Measurements from ENCODE around the gene SRSF11. TPM values are rescaled to one million over a fixed set of nuclear protein-coding genes. Genes with fewer than 3 reads are reported as not detected.
A peak's percentile ranks its signal among the peaks of the same experiment; 100 is the strongest.

SRSF11 gene
- total RNA-seq, 1 donor from 2014 or later, result 185 TPM

DNA sequence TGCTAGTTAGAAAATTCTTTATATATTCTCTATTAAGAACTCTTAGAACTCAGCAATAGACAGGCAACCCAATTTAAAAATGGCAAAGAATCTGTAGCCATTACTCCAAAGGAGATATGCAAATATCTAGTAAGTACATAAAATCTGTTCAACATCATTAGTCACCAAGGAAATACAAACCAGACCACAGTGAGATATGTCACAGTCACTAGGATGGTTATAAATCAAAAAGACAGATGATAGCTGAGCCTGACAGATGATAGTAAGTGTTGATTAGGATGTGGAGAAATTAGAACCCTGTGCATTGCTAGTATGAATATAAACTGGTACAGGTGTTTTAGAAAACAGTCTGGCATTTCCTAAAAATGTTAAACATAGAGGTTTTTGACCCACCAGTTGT is 26.6 kb downstream of the SRSF11 start:
- Histone ChIP-seq H3K79me2 (ENCODE audit: insufficient read depth, low read length) (peaks cover 14% of the 10 kb centered on the region), H3K9ac (ENCODE audit: low read length) (no peak overlapping the region), H3K4me3 (ENCODE audit: insufficient read depth, low read depth, low read length) (no peak overlapping the region), H2AFZ (ENCODE audit: low read depth, low read length) (no peak overlapping the region), H3K4me2 (ENCODE audit: low read length) (no peak overlapping the region), H4K20me1 (ENCODE audit: insufficient read depth, low read length) (peaks cover 40% of the 10 kb centered on the region), H3K9me3 (ENCODE audit: insufficient read depth, low read depth, low read length) (no peaks in the 10 kb centered on the region), H3K27ac (ENCODE audit: low read depth, low read length) (no peak overlapping the region), H3K27me3 (ENCODE audit: insufficient read depth, low read length) (no peaks in the 10 kb centered on the region), H3K4me1 (ENCODE audit: insufficient read depth, low read length) (no peaks in the 10 kb centered on the region), H3K36me3 (ENCODE audit: insufficient read depth, low read length) (peaks cover 85% of the 10 kb centered on the region)
- FAIRE-seq (no peak), DNase-seq (ENCODE audit: low read depth) (no peak)
- H3K36me3 Mint-ChIP-seq (ENCODE audit: low read depth, unreplicated experiment), result peaks cover 11% of the 10 kb centered on the region
- H3K27me3 Mint-ChIP-seq (ENCODE audit: low read depth, unreplicated experiment), result no peaks in the 10 kb centered on the region
- no peak for TF ChIP-seq EZH2 (IDR thresholded peaks at IDR 0.05; ENCODE audit: insufficient read depth, low read length)
- TF ChIP-seq, protein P1, sequence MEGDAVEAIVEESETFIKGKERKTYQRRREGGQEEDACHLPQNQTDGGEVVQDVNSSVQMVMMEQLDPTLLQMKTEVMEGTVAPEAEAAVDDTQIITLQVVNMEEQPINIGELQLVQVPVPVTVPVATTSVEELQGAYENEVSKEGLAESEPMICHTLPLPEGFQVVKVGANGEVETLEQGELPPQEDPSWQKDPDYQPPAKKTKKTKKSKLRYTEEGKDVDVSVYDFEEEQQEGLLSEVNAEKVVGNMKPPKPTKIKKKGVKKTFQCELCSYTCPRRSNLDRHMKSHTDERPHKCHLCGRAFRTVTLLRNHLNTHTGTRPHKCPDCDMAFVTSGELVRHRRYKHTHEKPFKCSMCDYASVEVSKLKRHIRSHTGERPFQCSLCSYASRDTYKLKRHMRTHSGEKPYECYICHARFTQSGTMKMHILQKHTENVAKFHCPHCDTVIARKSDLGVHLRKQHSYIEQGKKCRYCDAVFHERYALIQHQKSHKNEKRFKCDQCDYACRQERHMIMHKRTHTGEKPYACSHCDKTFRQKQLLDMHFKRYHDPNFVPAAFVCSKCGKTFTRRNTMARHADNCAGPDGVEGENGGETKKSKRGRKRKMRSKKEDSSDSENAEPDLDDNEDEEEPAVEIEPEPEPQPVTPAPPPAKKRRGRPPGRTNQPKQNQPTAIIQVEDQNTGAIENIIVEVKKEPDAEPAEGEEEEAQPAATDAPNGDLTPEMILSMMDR (IDR thresholded peaks at IDR 0.05; ENCODE audit: insufficient read depth, low read depth, low read length), result no peak
- no peak overlapping the region for H3K4me3 Mint-ChIP-seq (ENCODE audit: unreplicated experiment)
- H3K4me1 Mint-ChIP-seq (ENCODE audit: low read depth, unreplicated experiment), result no peaks in the 10 kb centered on the region
- no peak overlapping the region for H3K27ac Mint-ChIP-seq (ENCODE audit: unreplicated experiment)
- no peaks in the 10 kb centered on the region for H3K9me3 Mint-ChIP-seq (ENCODE audit: unreplicated experiment)

GRCh38 chr1:70248729-70249128 is 27.5 kb downstream of the SRSF11 start:
- Histone ChIP-seq H4K20me1 (ENCODE audit: insufficient read depth, low read length) (peaks cover 32% of the 10 kb centered on the region), H3K9ac (ENCODE audit: low read length) (no peak overlapping the region), H3K36me3 (ENCODE audit: insufficient read depth, low read length) (peaks cover 75% of the 10 kb centered on the region), H3K27ac (ENCODE audit: low read depth, low read length) (no peak overlapping the region), H3K4me1 (ENCODE audit: insufficient read depth, low read length) (no peaks in the 10 kb centered on the region), H3K79me2 (ENCODE audit: insufficient read depth, low read length) (peaks cover 5% of the 10 kb centered on the region), H2AFZ (ENCODE audit: low read depth, low read length) (no peak overlapping the region), H3K27me3 (ENCODE audit: insufficient read depth, low read length) (no peaks in the 10 kb centered on the region), H3K4me3 (ENCODE audit: insufficient read depth, low read depth, low read length) (no peak overlapping the region), H3K9me3 (ENCODE audit: insufficient read depth, low read depth, low read length) (no peaks in the 10 kb centered on the region), H3K4me2 (ENCODE audit: low read length) (no peak overlapping the region)
- Mint-ChIP-seq H3K27ac (ENCODE audit: unreplicated experiment) (peak overlapping the region; percentile 31), H3K36me3 (ENCODE audit: low read depth, unreplicated experiment) (peaks cover 11% of the 10 kb centered on the region), H3K9me3 (ENCODE audit: unreplicated experiment) (no peaks in the 10 kb centered on the region), H3K4me3 (ENCODE audit: unreplicated experiment) (no peak overlapping the region), H3K27me3 (ENCODE audit: low read depth, unreplicated experiment) (no peaks in the 10 kb centered on the region), H3K4me1 (ENCODE audit: low read depth, unreplicated experiment) (no peaks in the 10 kb centered on the region)
- no peak for TF ChIP-seq EZH2 (IDR thresholded peaks at IDR 0.05; ENCODE audit: insufficient read depth, low read length)
- TF ChIP-seq, protein P1 (IDR thresholded peaks at IDR 0.05; ENCODE audit: insufficient read depth, low read depth, low read length), result no peak
- DNase-seq (ENCODE audit: low read depth) (no peak), FAIRE-seq (no peak)

DNA sequence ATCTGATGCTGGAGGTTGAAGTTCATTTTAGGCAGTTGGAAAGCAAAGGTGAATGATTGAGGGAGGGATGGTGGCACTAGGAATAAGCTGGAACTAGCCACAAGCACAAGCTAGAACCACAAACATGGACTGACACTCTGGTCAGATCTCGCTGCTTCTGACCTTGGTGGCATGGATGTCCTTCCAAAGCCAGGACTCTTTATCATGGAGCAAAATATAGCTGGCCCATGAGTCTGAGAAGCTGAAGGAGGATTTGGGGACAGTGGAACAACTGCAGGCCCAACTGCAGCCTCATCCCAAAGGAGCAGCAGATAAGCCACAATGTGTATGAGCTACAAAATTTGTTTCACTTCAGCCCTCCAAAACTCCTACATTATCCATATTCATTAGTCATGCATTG is 35.5 kb downstream of the SRSF11 start:
- Histone ChIP-seq H3K9me3 (ENCODE audit: insufficient read depth, low read depth, low read length) (no peaks in the 10 kb centered on the region), H3K4me3 (ENCODE audit: insufficient read depth, low read depth, low read length) (no peak overlapping the region), H3K27ac (ENCODE audit: low read depth, low read length) (no peak overlapping the region), H3K4me1 (ENCODE audit: insufficient read depth, low read length) (no peaks in the 10 kb centered on the region), H3K4me2 (ENCODE audit: low read length) (no peak overlapping the region), H3K9ac (ENCODE audit: low read length) (no peak overlapping the region), H3K27me3 (ENCODE audit: insufficient read depth, low read length) (no peaks in the 10 kb centered on the region), H3K36me3 (ENCODE audit: insufficient read depth, low read length) (peaks cover 5% of the 10 kb centered on the region), H3K79me2 (ENCODE audit: insufficient read depth, low read length) (no peaks in the 10 kb centered on the region), H4K20me1 (ENCODE audit: insufficient read depth, low read length) (peaks cover 6% of the 10 kb centered on the region), H2AFZ (ENCODE audit: low read depth, low read length) (no peak overlapping the region)
- FAIRE-seq, result no peak
- Mint-ChIP-seq H3K4me3 (ENCODE audit: unreplicated experiment) (no peak overlapping the region), H3K9me3 (ENCODE audit: unreplicated experiment) (no peaks in the 10 kb centered on the region), H3K27me3 (ENCODE audit: low read depth, unreplicated experiment) (no peaks in the 10 kb centered on the region), H3K4me1 (ENCODE audit: low read depth, unreplicated experiment) (no peaks in the 10 kb centered on the region), H3K27ac (ENCODE audit: unreplicated experiment) (no peak overlapping the region), H3K36me3 (ENCODE audit: low read depth, unreplicated experiment) (no peaks in the 10 kb centered on the region)
- DNase-seq (ENCODE audit: low read depth), result no peak
- no peak for TF ChIP-seq EZH2 (IDR thresholded peaks at IDR 0.05; ENCODE audit: insufficient read depth, low read length)
- TF ChIP-seq, protein P1 (IDR thresholded peaks at IDR 0.05; ENCODE audit: insufficient read depth, low read depth, low read length), result no peak
